Spleen (tissue), 11 donors: Measurements from ENCODE around the gene TMEM245. TPM values are rescaled to one million over a fixed set of nuclear protein-coding genes. Genes with fewer than 3 reads are reported as not detected.
"Not testable (repeated sequence)": the region's sequence is repeated elsewhere in the genome, so short reads cannot be mapped to it uniquely, and the experiment has no call there.

ENCODE experiments used
- DNase-seq: peaks from one replicate; pipeline ENCODE4 v3.0.0-alpha.2; 2020
- H3K27ac ChIP-seq, 8 donors: fragments of 200-600 bp; sonication (generic) in 7 of 8; 1 replicate in 4 of 8; 2 replicates in 4 of 8; pipeline versions ENCODE4 v1.5.0 to v1.8.0; 2016 to 2021; ENCODE audit warnings: inconsistent platforms in 4 of 8, mild to moderate bottlenecking in 4 of 8, moderate library complexity in 1 of 8
- H3K27me3 ChIP-seq, 7 donors: fragments of 200-600 bp; sonication (generic) in 6 of 7; replicated peaks in 1 of 7; 1 replicate in 4 of 7; 2 replicates in 3 of 7; pipeline versions ENCODE4 v1.5.0 to v1.8.0; 2016 to 2021; ENCODE audit warnings: inconsistent platforms in 3 of 7, mild to moderate bottlenecking in 1 of 7
- H3K36me3 ChIP-seq, 6 donors: fragments of 200-600 bp; sonication (generic) in 5 of 6; 1 replicate in 4 of 6; 2 replicates in 2 of 6; pipeline versions ENCODE4 v1.5.0 to v1.8.0; 2016 to 2021; ENCODE audit warnings: inconsistent platforms in 2 of 6
- H3K4me1 ChIP-seq, 6 donors: fragments of 200-600 bp; sonication (generic) in 5 of 6; 1 replicate in 3 of 6; 2 replicates in 3 of 6; pipeline versions ENCODE4 v1.5.0 to v1.8.0; 2016 to 2021; ENCODE audit warnings: inconsistent platforms in 3 of 6
- H3K4me3 ChIP-seq, 8 donors: fragments of 200-600 bp; sonication (generic) in 7 of 8; 1 replicate in 4 of 8; 2 replicates in 4 of 8; pipeline versions ENCODE4 v1.5.0 to v1.8.0; 2016 to 2021; ENCODE audit warnings: inconsistent platforms in 4 of 8, mild to moderate bottlenecking in 4 of 8, moderate library complexity in 2 of 8
- H3K9me3 ChIP-seq, 8 donors: fragments of 200-600 bp; sonication (generic) in 7 of 8; 1 replicate in 4 of 8; 2 replicates in 4 of 8; pipeline versions ENCODE4 v1.5.0 to v1.8.0; 2016 to 2021; ENCODE audit warnings: inconsistent platforms in 4 of 8
- CTCF ChIP-seq, 11 experiments: fragments of 200-600 bp in 7 of 11; fragments of 450-650 bp in 4 of 11; sonication (generic) in 4 of 11; IDR thresholded peaks in 8 of 11; conservative IDR thresholded peaks in 3 of 11; 1 replicate in 7 of 11; 2 replicates in 4 of 11; pipeline versions ENCODE4 v1.4.0 to v1.8.0; 2016 to 2021; ENCODE audit warnings: antibody characterized with exemption in 11 of 11, inconsistent platforms in 4 of 11, mild to moderate bottlenecking in 1 of 11
- POLR2A ChIP-seq, 3 donors: fragments of 450-650 bp; IDR thresholded peaks; one replicate each; pipeline ENCODE4 v1.5.1; 2017; ENCODE audit warnings: antibody characterized with exemption in 3 of 3, mild to moderate bottlenecking in 1 of 3
- POLR2AphosphoS5 ChIP-seq, 3 donors: sonication (generic); formaldehyde crosslinking; IDR thresholded peaks; one replicate each; pipeline ENCODE4 v1.5.1; 2017; ENCODE audit warnings: antibody characterized with exemption in 3 of 3
- WGBS, 5 donors: extraction: QIAGEN DNeasy Blood & Tissue Kit in 3 of 5; methylation state at CpG; one replicate each; pipeline versions ENCODE4 v1.1.5 to v1.1.7; 2013 to 2018; 5-methylcytosine and 5-hydroxymethylcytosine counted together
- intact Hi-C: fragments of 100-400 bp; cut with DNase I; formaldehyde crosslinking; loops from one replicate; pipeline ENCODE4 v1.15.0; 2023; ENCODE audit warnings: low total_unique reads
- polyA plus RNA-seq, 3 donors: library from polyadenylated mRNA; stranded (reverse); fragments of 200-250 nt; gene quantifications; one replicate each; pipeline ENCODE4 v1.2.1, GENCODE V29; 2013
- total RNA-seq, 7 donors: library from RNA; depleted of rRNA in 3 of 7; stranded (reverse); fragments of >200 nt in 3 of 7; fragmentation: NEBNext Ultra II Directional in 4 of 7; extraction: Animal tissue kit (Norgen Biotek cat#: 25700) in 4 of 7; gene quantifications; one replicate each; pipeline versions ENCODE4 v1.1.0 to v1.2.1, GENCODE V29; 2016 to 2021
- donor health status: healthy with polysubstance abuse.
- donor health status: DM: no; HTN: no; CAD: no; lungs with moderate emphysema.
- donor health status: DM: no; HTN: no; CAD: no.
- donor health status: Bipolar disorder and iron deficiency.
- donor health status: healthy.
- donor health status: DM: no; HTN: no; CAD: no.
- donor health status: DM: yes; HTN: yes; CAD: no.

TMEM245 gene
- total and polyA plus RNA-seq, 10 donors = 3.2 to 71.6 (median 37.9) TPM

GRCh38 chr9:109063760-109064159 is 56.0 kb downstream of the TMEM245 start:
- Histone ChIP-seq H3K27me3 (no peaks in the 10 kb centered on the region), H3K36me3 (peaks cover 3 to 100% (median 71%) of the 10 kb centered on the region in 6 donors), H3K9me3 (no peaks in the 10 kb centered on the region), H3K4me1 (peaks cover 0 to under 1% (median 0%) of the 10 kb centered on the region in 6 donors), H3K27ac (no peak overlapping the region), H3K4me3 (no peak overlapping the region)
- intact Hi-C loops = no loop called here
- 74 to 89% (median 84%) methylated on average over 2 of the region's 2 CpGs for WGBS, 5 donors
- no peak for TF ChIP-seq POLR2A (IDR thresholded peaks at IDR 0.05)
- no peak for TF ChIP-seq POLR2AphosphoS5 (IDR thresholded peaks at IDR 0.05)
- TF ChIP-seq CTCF (IDR thresholded peaks at IDR 0.05 in 8 of 11, conservative IDR thresholded peaks at IDR 0.05 in 3 of 11) = no peak
- DNase-seq = no peak

- no peak for TF ChIP-seq CTCF (IDR thresholded peaks at IDR 0.05 in 8 of 11, conservative IDR thresholded peaks at IDR 0.05 in 3 of 11)
- TF ChIP-seq POLR2AphosphoS5 (IDR thresholded peaks at IDR 0.05) = no peak
- TF ChIP-seq POLR2A (IDR thresholded peaks at IDR 0.05) = no peak
- H3K27me3 ChIP-seq = no peaks in the 10 kb centered on the region
- intact Hi-C loops = no loop called here
- H3K9me3 ChIP-seq = no peaks in the 10 kb centered on the region
- H3K4me1 ChIP-seq = no peaks in the 10 kb centered on the region
- WGBS, 5 donors = 90 to 96% (median 92%) methylated on average over 6 of the region's 6 CpGs
- H3K27ac ChIP-seq = no peak overlapping the region
- no peak for DNase-seq
- H3K4me3 ChIP-seq = no peak overlapping the region
- H3K36me3 ChIP-seq = peaks cover 3 to 100% (median 72%) of the 10 kb centered on the region in 6 donors
Measured at GRCh38 chr9:109062543-109062942, 57.2 kb downstream of the TMEM245 start.

DNA sequence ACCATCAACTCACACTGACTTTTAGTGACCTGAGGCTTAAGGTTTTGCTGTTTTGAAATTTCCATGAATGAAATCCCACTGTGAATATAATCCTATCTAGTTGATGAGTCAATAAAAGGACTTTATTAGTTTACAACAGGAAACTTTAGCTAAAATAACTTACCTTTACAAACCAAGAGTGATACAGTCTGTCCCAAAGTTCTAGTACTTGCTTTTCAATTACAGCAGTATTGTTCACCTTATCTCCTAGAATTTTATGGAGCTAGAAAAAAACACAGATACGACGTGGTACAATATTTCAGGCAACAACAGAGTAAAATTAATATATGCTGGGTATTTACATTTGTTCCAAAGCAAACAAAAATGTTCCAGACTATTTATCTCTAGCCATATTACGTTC is 59.6 kb downstream of the TMEM245 start:
- no peak for DNase-seq
- 64 to 96% (median 93%) methylated on average over 3 of the region's 3 CpGs for WGBS, 5 donors

DNA sequence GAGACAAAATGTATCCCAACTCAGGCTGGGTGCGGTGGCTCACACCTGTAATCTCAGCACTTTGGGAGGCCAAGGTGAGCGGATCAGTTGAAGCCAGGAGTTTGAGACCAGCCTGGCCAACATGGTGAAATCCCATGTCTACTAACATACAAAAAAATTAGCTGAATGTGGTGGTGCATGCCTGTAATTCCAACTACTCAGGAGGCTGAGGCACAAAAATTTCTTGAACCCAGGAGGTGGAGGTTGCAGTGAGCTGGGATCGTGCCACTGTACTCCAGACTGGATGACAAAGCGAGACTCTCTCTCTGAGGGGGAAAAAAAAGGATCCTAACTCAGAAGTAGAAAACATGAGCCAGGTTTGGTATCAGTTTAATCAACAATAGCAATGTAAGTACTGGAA is 66.6 kb downstream of the TMEM245 start:
- not testable (repeated sequence) for H3K4me1 ChIP-seq

More for the DNA sequence above, 59.6 kb downstream of the TMEM245 start:
- H3K4me3 ChIP-seq = no peak overlapping the region
- intact Hi-C loops = no loop called here
- no peak for TF ChIP-seq POLR2AphosphoS5 (IDR thresholded peaks at IDR 0.05)
- no peaks in the 10 kb centered on the region for H3K4me1 ChIP-seq
- no peaks in the 10 kb centered on the region for H3K9me3 ChIP-seq
- no peak overlapping the region for H3K27ac ChIP-seq
- peaks cover 3 to 100% (median 82%) of the 10 kb centered on the region in 6 donors for H3K36me3 ChIP-seq
- no peaks in the 10 kb centered on the region for H3K27me3 ChIP-seq

DNA sequence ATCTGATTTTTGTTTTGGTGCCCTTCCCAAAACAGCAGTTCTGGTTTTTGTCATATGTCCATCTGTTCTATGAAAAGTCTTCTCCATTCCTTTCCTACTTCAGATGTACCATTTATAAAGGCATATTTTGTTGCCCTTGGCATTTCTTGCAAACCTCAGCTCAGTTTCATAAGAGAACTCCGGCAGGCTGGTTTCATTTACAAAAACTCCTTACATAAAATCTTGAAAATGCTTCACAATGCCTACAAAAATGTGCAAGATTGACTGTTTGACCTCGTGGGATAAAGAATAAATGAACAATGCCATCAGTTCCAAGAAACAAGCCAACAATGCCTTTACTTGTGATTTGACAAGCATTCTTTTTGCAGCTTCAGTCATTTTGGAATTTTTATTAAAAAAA is 67.3 kb downstream of the TMEM245 start:
- DNase-seq = no peak
- TF ChIP-seq POLR2AphosphoS5 (IDR thresholded peaks at IDR 0.05) (no peak), CTCF (IDR thresholded peaks at IDR 0.05 in 8 of 11, conservative IDR thresholded peaks at IDR 0.05 in 3 of 11) (no peak), POLR2A (IDR thresholded peaks at IDR 0.05) (no peak)
- Histone ChIP-seq H3K36me3 (peaks cover 2 to 100% (median 80%) of the 10 kb centered on the region in 6 donors), H3K27ac (no peak overlapping the region), H3K27me3 (no peaks in the 10 kb centered on the region), H3K4me3 (no peak overlapping the region), H3K4me1 (no peaks in the 10 kb centered on the region), H3K9me3 (no peaks in the 10 kb centered on the region)
- 68 to 86% (median 81%) methylated on average over 2 of the region's 2 CpGs for WGBS, 5 donors
- intact Hi-C loops = no loop called here

More for the DNA sequence above, 66.6 kb downstream of the TMEM245 start:
- DNase-seq, H3K4me3 ChIP-seq, H3K9me3 ChIP-seq, intact Hi-C loops, H3K27me3 ChIP-seq, H3K27ac ChIP-seq: not testable (repeated sequence)
- H3K36me3 ChIP-seq = peaks cover 2 to 100% (median 77%) of the 10 kb centered on the region in 6 donors
- 85 to 100% (median 98%) methylated on average over 4 of the region's 4 CpGs for WGBS, 5 donors
